NCI-H2227 (cell line): Measurements from ENCODE around the gene NR4A1.
A peak's percentile ranks its signal among the peaks of the same experiment; 100 is the strongest.

Experiments
- DNase-seq: peaks from one replicate; lab custom pipeline; 2025; ENCODE audit not compliant: unreplicated experiment; lab: John Stamatoyannopoulos, UW

NR4A1 gene

GRCh38 chr12:52050758-52051541 lies at the start of gene NR4A1:
TSS of gene NR4A1 (plus strand) at chr12:52051442. CDS start at chr12:52054329, 2,887 bp downstream.
- DNase-seq, result peak; percentile 87

GRCh38 chr12:52003016-52003550 lies 48.2 kb upstream of the NR4A1 start:
- DNase-seq, result no peak

- DNase-seq, result no peak
Observed at GRCh38 chr12:52003591-52003990, 47.7 kb upstream of the NR4A1 start.

- peak; percentile 61 for DNase-seq
Observed at GRCh38 chr12:52004042-52004648, 47.1 kb upstream of the NR4A1 start.

- DNase-seq, result no peak
Observed at GRCh38 chr12:52005218-52005902, 45.9 kb upstream of the NR4A1 start.

- peak; percentile 52 for DNase-seq
Observed at GRCh38 chr12:52005903-52006703, 45.1 kb upstream of the NR4A1 start.

- peak; percentile 78 for DNase-seq
Observed at GRCh38 chr12:52006726-52007157, 44.5 kb upstream of the NR4A1 start, which contains the start of gene TAMALIN. TSS of gene TAMALIN (plus strand) at chr12:52006946. CDS start at chr12:52007020, 74 bp downstream.

- DNase-seq, result peak; percentile 28
Observed at GRCh38 chr12:52007158-52007921, 43.9 kb upstream of the NR4A1 start.

GRCh38 chr12:52007982-52008510 lies 43.2 kb upstream of the NR4A1 start:
- DNase-seq, result no peak

- no peak for DNase-seq
Observed at GRCh38 chr12:52009081-52009751, 42.0 kb upstream of the NR4A1 start.

GRCh38 chr12:52010152-52010622 lies 41.1 kb upstream of the NR4A1 start:
- peak; percentile 89 for DNase-seq

GRCh38 chr12:52010692-52011601 lies 40.3 kb upstream of the NR4A1 start:
- peak; percentile 75 for DNase-seq

- no peak for DNase-seq
Observed at GRCh38 chr12:52011602-52012214, 39.5 kb upstream of the NR4A1 start.

- DNase-seq, result no peak
Observed at GRCh38 chr12:52013626-52014310, 37.5 kb upstream of the NR4A1 start.

- DNase-seq, result no peak
Observed at GRCh38 chr12:52014567-52015530, 36.4 kb upstream of the NR4A1 start.

GRCh38 chr12:52015532-52016041 lies 35.7 kb upstream of the NR4A1 start:
- no peak for DNase-seq
